Embryonic facial prominence (tissue), 1 donor: ENCODE measurements around the gene DST.

ENCODE experiments used
- DNase-seq: peaks from one replicate; pipeline ENCODE4 v3.0.0-alpha.2; 2016; ENCODE audit errors: extremely low spot score

DST gene

GRCh38 chr6:56642366-56643261 lies at the start of gene DST:
DST (minus strand) TSS chr6:56642889.
- DNase-seq, result no peak

- DNase-seq, result no peak
These were observed 49.1 kb upstream of the DST start for GRCh38 chr6:56691814-56692213.

GRCh38 chr6:56691286-56691595 lies 48.6 kb upstream of the DST start:
- no peak for DNase-seq

GRCh38 chr6:56690519-56691285 lies 48.0 kb upstream of the DST start:
- DNase-seq, result no peak

GRCh38 chr6:56689663-56690062 lies 47.0 kb upstream of the DST start:
- no peak for DNase-seq

- DNase-seq, result no peak
These were observed 46.4 kb upstream of the DST start for GRCh38 chr6:56689114-56689513.

- DNase-seq, result no peak
These were observed 45.8 kb upstream of the DST start for GRCh38 chr6:56688521-56688920.

GRCh38 chr6:56687551-56687950 lies 44.9 kb upstream of the DST start:
- no peak for DNase-seq

- DNase-seq, result no peak
These were observed 43.7 kb upstream of the DST start for GRCh38 chr6:56686429-56686828.

GRCh38 chr6:56685994-56686393 lies 43.3 kb upstream of the DST start:
- no peak for DNase-seq

- DNase-seq, result no peak
These were observed 42.5 kb upstream of the DST start for GRCh38 chr6:56685102-56685733.

GRCh38 chr6:56684342-56685101 lies 41.8 kb upstream of the DST start:
- DNase-seq, result no peak

GRCh38 chr6:56683882-56684281 lies 41.2 kb upstream of the DST start:
- DNase-seq, result no peak

GRCh38 chr6:56682635-56683034 lies 39.9 kb upstream of the DST start:
- DNase-seq, result no peak

- no peak for DNase-seq
These were observed 34.9 kb upstream of the DST start for GRCh38 chr6:56677559-56677958.

- no peak for DNase-seq
These were observed 29.2 kb upstream of the DST start for GRCh38 chr6:56671651-56672461.

- no peak for DNase-seq
These were observed 28.5 kb upstream of the DST start for GRCh38 chr6:56671160-56671559.

GRCh38 chr6:56669041-56669440 lies 26.4 kb upstream of the DST start:
- no peak for DNase-seq

- DNase-seq, result no peak
These were observed 25.5 kb upstream of the DST start for GRCh38 chr6:56668158-56668557.

GRCh38 chr6:56667336-56667735 lies 24.6 kb upstream of the DST start:
- no peak for DNase-seq

GRCh38 chr6:56664029-56664428 lies 21.3 kb upstream of the DST start:
- no peak for DNase-seq
